Fibroblast of the aortic adventitia (primary cell): Measurements from ENCODE around the gene MAB21L4. TPM values are rescaled to one million over a fixed set of nuclear protein-coding genes. Genes with fewer than 3 reads are reported as not detected.
"Not testable (repeated sequence)": the region's sequence is repeated elsewhere in the genome, so short reads cannot be mapped to it uniquely, and the experiment has no call there.

Experiments used
- DNase-seq: peaks from one replicate; pipeline ENCODE4 v3.0.0-alpha.2; 2010; ENCODE audit warnings: low read depth
- H3K4me3 ChIP-seq: 2 replicates; pipeline ENCODE4 v1.5.1; 2011; ENCODE audit warnings: low read depth, mild to moderate bottlenecking, control low read depth, low read length, moderate library complexity
- total RNA-seq: library from RNA; depleted of rRNA; stranded (reverse); fragments of >200 nt; gene quantifications from 2 replicates; pipeline ENCODE4 v1.2.3, GENCODE V29; 2012; ENCODE audit warnings: low replicate concordance
- TF ChIP-seq, protein P1 (sequence below): IDR thresholded peaks from 2 replicates; pipeline ENCODE4 v1.5.1; 2011; ENCODE audit warnings: mild to moderate bottlenecking, low read length, control low read depth, inconsistent platforms; ENCODE audit not compliant: insufficient read depth

The MAB21L4 gene
- total RNA-seq, 1 donor, result not detected

- TF ChIP-seq, protein P1, sequence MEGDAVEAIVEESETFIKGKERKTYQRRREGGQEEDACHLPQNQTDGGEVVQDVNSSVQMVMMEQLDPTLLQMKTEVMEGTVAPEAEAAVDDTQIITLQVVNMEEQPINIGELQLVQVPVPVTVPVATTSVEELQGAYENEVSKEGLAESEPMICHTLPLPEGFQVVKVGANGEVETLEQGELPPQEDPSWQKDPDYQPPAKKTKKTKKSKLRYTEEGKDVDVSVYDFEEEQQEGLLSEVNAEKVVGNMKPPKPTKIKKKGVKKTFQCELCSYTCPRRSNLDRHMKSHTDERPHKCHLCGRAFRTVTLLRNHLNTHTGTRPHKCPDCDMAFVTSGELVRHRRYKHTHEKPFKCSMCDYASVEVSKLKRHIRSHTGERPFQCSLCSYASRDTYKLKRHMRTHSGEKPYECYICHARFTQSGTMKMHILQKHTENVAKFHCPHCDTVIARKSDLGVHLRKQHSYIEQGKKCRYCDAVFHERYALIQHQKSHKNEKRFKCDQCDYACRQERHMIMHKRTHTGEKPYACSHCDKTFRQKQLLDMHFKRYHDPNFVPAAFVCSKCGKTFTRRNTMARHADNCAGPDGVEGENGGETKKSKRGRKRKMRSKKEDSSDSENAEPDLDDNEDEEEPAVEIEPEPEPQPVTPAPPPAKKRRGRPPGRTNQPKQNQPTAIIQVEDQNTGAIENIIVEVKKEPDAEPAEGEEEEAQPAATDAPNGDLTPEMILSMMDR, result no peak
- no peak for DNase-seq
- no peak overlapping the region for H3K4me3 ChIP-seq
These were observed 48.1 kb downstream of the MAB21L4 start for GRCh38 chr2:240847817-240848216.

DNA sequence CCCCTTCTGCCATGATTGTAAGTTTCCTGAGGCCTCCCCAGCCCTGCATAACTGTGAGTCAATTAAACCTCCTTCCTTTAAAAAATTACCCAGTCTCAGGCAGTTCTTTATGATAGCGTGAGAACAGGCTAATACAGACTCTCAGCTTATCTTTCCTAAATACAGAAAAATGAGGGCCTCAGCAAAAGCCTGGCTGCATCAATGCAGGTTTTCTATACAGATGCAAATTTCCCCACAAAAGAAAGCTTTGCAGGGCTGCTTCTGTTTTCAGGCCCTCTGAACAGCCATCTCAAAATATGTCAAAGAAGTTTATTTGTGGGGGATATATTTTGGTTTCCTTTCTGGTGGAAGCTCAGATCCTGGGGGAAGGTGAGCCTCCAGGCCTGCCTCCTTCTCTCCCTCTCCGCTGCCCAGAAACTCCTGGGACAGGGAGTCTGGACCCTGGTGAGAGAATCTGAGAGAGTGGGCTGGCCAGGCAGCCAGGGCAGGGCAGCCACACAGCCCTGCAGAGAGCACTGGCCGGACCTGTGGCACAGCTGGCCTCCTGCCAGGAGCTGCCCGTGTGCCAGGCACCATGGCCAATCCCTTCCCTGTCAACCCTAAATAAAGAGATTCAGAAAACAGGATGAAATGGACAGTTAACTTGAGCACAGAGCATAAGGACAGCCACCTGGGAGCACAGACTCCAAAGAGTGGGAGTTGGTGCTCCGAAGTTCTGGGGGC, 48.9 kb downstream of the MAB21L4 start:
- H3K4me3 ChIP-seq, result no peak overlapping the region
- TF ChIP-seq, protein P1, result no peak
- no peak for DNase-seq

DNA sequence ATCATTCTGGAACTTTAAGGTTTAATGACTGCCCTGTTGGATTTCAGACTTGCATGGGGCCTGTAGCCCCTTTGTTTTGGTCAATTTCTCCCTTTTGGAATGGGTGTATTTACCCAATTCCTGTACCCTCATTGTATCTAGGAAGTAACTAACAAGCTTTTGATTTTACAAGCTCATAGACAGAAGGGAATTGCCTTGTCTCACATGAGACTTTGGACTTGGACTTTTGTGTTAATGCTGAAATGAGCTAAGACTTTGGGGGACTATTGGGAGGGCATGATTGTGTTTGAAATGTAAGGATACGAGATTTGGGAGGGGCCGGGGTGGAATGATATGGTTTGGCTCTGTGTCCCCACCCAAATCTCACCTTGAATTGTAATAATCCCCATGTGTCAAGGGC, 49.6 kb downstream of the MAB21L4 start:
- DNase-seq, H3K4me3 ChIP-seq: not testable (repeated sequence)

DNA sequence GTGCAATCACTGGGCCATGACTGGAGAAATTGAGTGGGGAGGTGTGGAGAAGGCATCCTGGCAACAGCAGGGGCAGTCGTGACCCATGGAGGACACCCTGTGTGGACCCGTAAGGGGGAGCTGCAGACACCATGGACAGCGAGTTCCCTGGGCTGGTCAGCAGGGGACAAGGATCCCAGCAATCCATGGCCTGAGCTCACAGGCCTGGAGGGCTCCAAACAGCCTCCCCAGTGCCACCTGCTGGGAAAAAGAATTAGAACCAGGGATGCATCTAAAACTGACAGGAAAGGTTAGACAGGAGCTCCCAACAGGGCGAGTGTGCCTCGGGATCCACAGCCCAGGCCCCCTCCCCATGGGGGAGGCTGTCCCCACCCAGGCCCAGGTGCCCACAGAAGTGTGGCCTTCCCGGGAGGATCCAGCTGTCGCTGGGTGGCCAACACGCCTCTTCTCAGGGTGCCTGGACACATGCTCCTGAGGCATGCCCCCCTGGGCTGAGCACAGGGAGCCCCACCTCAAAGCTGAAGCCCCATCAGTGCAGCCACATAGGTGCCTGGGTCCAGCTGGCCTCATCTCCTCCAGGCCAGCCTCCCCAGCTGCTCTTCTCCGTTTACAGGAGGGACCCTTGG, 55.4 kb downstream of the MAB21L4 start:
- TF ChIP-seq, protein P1, result peak; percentile 78
- peak; percentile 67 for DNase-seq

DNA sequence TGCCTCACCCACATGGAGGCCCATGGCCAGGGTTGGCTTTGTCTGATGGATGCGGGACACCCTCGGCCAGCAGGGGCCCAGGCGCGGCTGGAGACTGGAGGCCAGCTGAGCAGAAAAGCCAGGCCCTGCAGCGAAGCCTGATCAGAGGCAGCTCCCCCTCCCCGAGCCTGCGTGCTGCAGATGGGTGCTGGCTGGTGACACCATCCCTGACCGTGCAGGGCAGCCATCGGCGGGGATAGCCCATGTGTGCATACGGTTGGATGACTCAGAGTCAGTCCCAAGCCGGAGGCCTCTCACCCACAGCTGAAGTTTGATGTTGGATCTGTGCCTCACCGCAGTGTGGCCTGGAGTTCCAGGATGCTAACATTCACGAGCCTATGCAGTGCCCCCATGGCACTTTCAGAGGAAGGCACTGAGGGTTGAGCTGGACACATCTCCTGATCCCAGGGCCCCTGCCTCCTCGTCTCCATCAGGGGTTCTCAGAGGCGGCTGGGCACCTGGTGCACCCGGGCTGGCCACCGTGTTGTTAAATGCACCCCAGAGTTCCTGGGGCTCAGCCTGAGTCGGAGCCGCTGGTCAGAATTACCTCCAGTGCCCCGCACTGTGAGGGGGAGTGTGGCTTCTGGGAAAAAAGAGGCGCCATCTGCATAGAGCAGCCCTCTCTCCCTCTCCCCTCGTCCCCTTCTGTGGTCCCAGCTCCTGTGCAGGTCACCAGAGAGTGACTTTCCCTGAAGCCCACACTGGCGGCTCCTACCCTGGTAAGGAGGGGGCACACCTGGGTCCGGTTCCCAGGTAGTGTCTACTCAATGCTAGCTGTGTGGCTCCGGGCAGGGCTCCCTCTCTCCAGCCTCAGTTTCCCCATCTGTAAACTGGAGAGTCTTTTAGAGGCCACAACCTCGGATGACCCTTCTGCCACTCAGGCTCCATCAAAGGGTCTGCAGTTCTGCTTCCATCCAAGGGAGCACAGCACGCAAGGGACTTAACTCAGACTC, 56.5 kb downstream of the MAB21L4 start:
- H3K4me3 ChIP-seq, result no peak overlapping the region
- TF ChIP-seq, protein P1, result no peak
- DNase-seq, result no peak

More for the DNA sequence above, 55.4 kb downstream of the MAB21L4 start:
- H3K4me3 ChIP-seq, result no peak overlapping the region

GRCh38 chr2:240837621-240838020, 58.3 kb downstream of the MAB21L4 start:
- no peak for DNase-seq
- no peak overlapping the region for H3K4me3 ChIP-seq
- TF ChIP-seq, protein P1, result no peak
